K562 (cell line): Measurements from ENCODE around the gene KIF5C. TPM values are rescaled to one million over a fixed set of nuclear protein-coding genes. Genes with fewer than 3 reads are reported as not detected.

Source experiments
- ATAC-seq: fragments of 200-7000 bp; cut with Tn5 transposase; 3 replicates; pipeline ENCODE4 v1.9.1; 2020; ENCODE audit warnings: moderate library complexity
- BruUV-seq: library from RNA; stranded (reverse); fragments of 400-500 nt; replicated peaks from 2 replicates; lab custom pipeline; 2021; lab: Mats Ljungman, UMichigan
- CTCF ChIA-PET: fragments of 300-600 bp; formaldehyde crosslinking; extraction: SDS; loops from one replicate; lab custom pipeline; 2021; ENCODE audit warnings: low intra/inter-chr PET ratio; lab: Yijun Ruan, JAX
- POLR2A ChIA-PET: fragments of 300-600, 350-650 bp; sonication (Branson Sonifier 250); formaldehyde crosslinking; extraction: SDS; loops from one replicate; lab custom pipeline; 2021; ENCODE audit warnings: antibody characterized with exemption, inconsistent platforms; lab: Yijun Ruan, JAX
- DNase-seq, 4 experiments: peaks; one replicate each; pipeline versions ENCODE4 v3.0.0 to v3.0.0-alpha.2; 2011 to 2018; ENCODE audit warnings: low spot score in 3 of 4, mixed read lengths in 3 of 4; ENCODE audit errors: extremely low read depth in 1 of 4
- FAIRE-seq: peaks from 2 replicates; lab custom pipeline; 2011; peaks lifted over from hg19 to GRCh38; lab: Jason Lieb, UNC
- H2AFZ ChIP-seq: 2 replicates; pipeline ENCODE4 v1.6.0; 2011; ENCODE audit warnings: low read depth, low read length, control low read depth, inconsistent platforms
- H3K27ac ChIP-seq: fragments of 200-600 bp; 3 replicates; pipeline ENCODE4 v1.8.0; 2011; ENCODE audit warnings: low read depth, mild to moderate bottlenecking, control low read depth, inconsistent platforms, low read length, moderate library complexity, mixed read lengths; ENCODE audit errors: extremely low read depth
- H3K27me3 ChIP-seq, 2 experiments: fragments of 300-600 bp in 1 of 2; 2 replicates in 1 of 2; 3 replicates in 1 of 2; pipeline versions ENCODE4 v1.6.0 to v1.8.0; 2011; ENCODE audit warnings: inconsistent platforms in 2 of 2, low read length in 2 of 2, mild to moderate bottlenecking in 1 of 2, mixed read lengths in 1 of 2, moderate library complexity in 1 of 2; ENCODE audit not compliant: control insufficient read depth in 2 of 2, insufficient read depth in 2 of 2
- H3K36me3 ChIP-seq: fragments of 300-600 bp; 3 replicates; pipeline ENCODE4 v1.8.0; 2011; ENCODE audit warnings: mild to moderate bottlenecking, low read length, inconsistent platforms; ENCODE audit not compliant: control insufficient read depth, insufficient read depth
- H3K4me1 ChIP-seq, 2 experiments: fragments of 200-600 bp in 1 of 2; replicated peaks in 1 of 2; 2 replicates in 1 of 2; 3 replicates in 1 of 2; pipeline versions ENCODE4 v1.5.1 to v1.8.0; 2011; ENCODE audit warnings: inconsistent platforms in 2 of 2, low read length in 2 of 2, mild to moderate bottlenecking in 1 of 2, mixed read lengths in 1 of 2, moderate library complexity in 1 of 2; ENCODE audit not compliant: control insufficient read depth in 2 of 2, insufficient read depth in 2 of 2
- H3K4me2 ChIP-seq: 2 replicates; pipeline ENCODE4 v1.6.1; 2011; ENCODE audit warnings: low read length, control low read depth, inconsistent platforms, mixed read lengths; ENCODE audit not compliant: insufficient read depth
- H3K4me3 ChIP-seq: fragments of 200-600 bp; sonication (generic), shearing (Covaris generic); 2 replicates; pipeline ENCODE4 v1.5.1; 2016; ENCODE audit warnings: control low read depth, inconsistent platforms
- H3K79me2 ChIP-seq: fragments of 200-600 bp; 3 replicates; pipeline ENCODE4 v1.8.0; 2011; ENCODE audit warnings: low read length, inconsistent platforms; ENCODE audit not compliant: control insufficient read depth, insufficient read depth
- H3K9ac ChIP-seq, 2 experiments: 2 replicates each; pipeline versions ENCODE4 v1.6.0 to v1.6.1; 2011; ENCODE audit warnings: low read depth in 2 of 2, low read length in 2 of 2, control low read depth in 1 of 2, inconsistent platforms in 1 of 2, mild to moderate bottlenecking in 1 of 2, mixed read lengths in 1 of 2; ENCODE audit not compliant: insufficient read depth in 1 of 2
- H3K9me1 ChIP-seq: one replicate; pipeline ENCODE4 v1.6.0; 2011; ENCODE audit warnings: inconsistent platforms, mild to moderate bottlenecking, low read length, moderate library complexity; ENCODE audit not compliant: control insufficient read depth, insufficient read depth
- H3K9me3 ChIP-seq: replicated peaks from 2 replicates; pipeline ENCODE4 v1.5.1; 2011; ENCODE audit warnings: low read depth, low read length, inconsistent platforms; ENCODE audit not compliant: control insufficient read depth, insufficient read depth
- H4K20me1 ChIP-seq: replicated peaks from 2 replicates; pipeline ENCODE4 v1.6.1; 2011; ENCODE audit warnings: low read length, inconsistent platforms, mixed read lengths; ENCODE audit not compliant: control insufficient read depth, insufficient read depth
- CBX2 ChIP-seq: fragments of 200-600 bp; sonication (generic); IDR thresholded peaks from one replicate; pipeline ENCODE4 v1.6.1; 2012; ENCODE audit warnings: mild to moderate bottlenecking, low read length, inconsistent platforms; ENCODE audit not compliant: insufficient read depth, poor library complexity, severe bottlenecking
- CREB3 ChIP-seq: fragments of 450-650 bp; conservative IDR thresholded peaks from 2 replicates; pipeline ENCODE4 v1.6.1; 2016; ENCODE audit warnings: missing genetic modification characterization, low read depth, mild to moderate bottlenecking, missing compliant biosample characterization, moderate library complexity
- GATAD2B ChIP-seq: fragments of 450-650 bp; IDR thresholded peaks from 2 replicates; pipeline ENCODE4 v1.6.1; 2017; ENCODE audit warnings: mild to moderate bottlenecking, borderline replicate concordance
- NR2C2 ChIP-seq, 2 experiments: fragments of 200-800 bp in 1 of 2; sonication (Bioruptor generic) in 1 of 2; sonication (generic) in 1 of 2; formaldehyde crosslinking in 1 of 2; IDR thresholded peaks; 2 replicates each; pipeline versions ENCODE4 v1.6.1 to v1.8.0; 2016 to 2022; ENCODE audit warnings: mild to moderate bottlenecking in 1 of 2, missing compliant biosample characterization in 1 of 2, missing genetic modification characterization in 1 of 2, missing genetic modification reagents in 1 of 2
- PTTG1 ChIP-seq: fragments of 450-650 bp; IDR thresholded peaks from 2 replicates; pipeline ENCODE4 v1.6.1; 2016; ENCODE audit warnings: low read depth, mild to moderate bottlenecking, missing genetic modification characterization, missing compliant biosample characterization
- PURB ChIP-seq: sonication (generic); formaldehyde crosslinking; IDR thresholded peaks from 2 replicates; pipeline ENCODE4 v1.9.0; 2021; ENCODE audit warnings: low read depth, mild to moderate bottlenecking, missing genetic modification reagents
- RNF2 ChIP-seq: sonication (generic); IDR thresholded peaks from 2 replicates; pipeline ENCODE4 v1.6.1; 2016
- TCF3 ChIP-seq: sonication (generic); formaldehyde crosslinking; IDR thresholded peaks from 2 replicates; pipeline ENCODE4 v1.4.0; 2020; ENCODE audit warnings: mild to moderate bottlenecking, missing genetic modification reagents
- ZNF764 ChIP-seq: fragments of 250-450 bp; sonication (Bioruptor Pico); IDR thresholded peaks from 2 replicates; pipeline ENCODE4 v1.4.0; 2020; ENCODE audit warnings: low read depth, mild to moderate bottlenecking, moderate library complexity
- WGBS: fragments of 100-300 bp; shearing (Covaris generic); methylation state at CpG from one replicate; pipeline ENCODE4 v1.1.6; 2016; ENCODE audit warnings: low coverage, mixed read lengths; ENCODE audit not compliant: insufficient coverage; ENCODE audit errors: missing lambda C conversion rate; 5-methylcytosine and 5-hydroxymethylcytosine counted together
- in situ Hi-C: fragments of 300-500 bp; cut with MboI; formaldehyde crosslinking; loops from 4 replicates; pipeline ENCODE4 v1.15.0; 2018; ENCODE audit warnings: inconsistent platforms, mixed read lengths
- intact Hi-C: fragments of 100-400 bp; cut with micrococcal nuclease; formaldehyde crosslinking; loops from 2 replicates; pipeline ENCODE4 v1.14.2; 2022
- polyA plus RNA-seq, 8 experiments: library from polyadenylated mRNA; depleted of rRNA in 4 of 8; stranded (reverse) in 5 of 8; unstranded in 3 of 8; fragments of >200 nt; fragmentation: Nextera tagmentation in 2 of 8; fragmentation: Illumina TruSeq in 1 of 8; extraction: Ambion mirVana in 2 of 8; extraction: Trizol in 1 of 8; gene quantifications; 2 replicates each; pipeline versions ENCODE4 v1.2.1 to v1.2.3, GENCODE V29; 2011 to 2014; ENCODE audit warnings: inconsistent platforms in 1 of 8, missing spikeins in 1 of 8
- total RNA-seq, 7 experiments: library from RNA; depleted of rRNA in 6 of 7; stranded (reverse); fragments of >200 nt in 6 of 7; fragmentation: Illumina TruSeq in 2 of 7; extraction: Trizol in 2 of 7; gene quantifications; 2 replicates each; pipeline versions ENCODE4 v1.2.1 to v1.2.3, GENCODE V29; 2011 to 2021; ENCODE audit warnings: low replicate concordance in 1 of 7
- TF ChIP-seq, protein P1 (sequence below): sonication (generic); formaldehyde crosslinking; IDR thresholded peaks from 2 replicates; pipeline ENCODE4 v1.8.0; 2022; ENCODE audit warnings: mild to moderate bottlenecking, missing genetic modification reagents

The KIF5C gene
- total and polyA plus RNA-seq, 9 of the 15 experiments (the other 6 are each of a cell fraction or from before 2014, with no cell fraction given): 0.01 to 0.09 (median 0.01) TPM; not detected in 6

GRCh38 chr2:148989882-148990493, 115.0 kb downstream of the KIF5C start:
- no peaks in the 10 kb centered on the region for H3K9me3 ChIP-seq
- intact Hi-C loops: loop anchor here (1.0 kb wide), 3 partner anchors 64 to 1052 kb away; no protein-coding TSS in a partner anchor
- no peak overlapping the region for H3K4me3 ChIP-seq
- CTCF ChIA-PET: interaction anchor here (0.7 to 1.8 kb wide), 5 partner anchors 44 to 1052 kb away, joined by 3 to 29 read pairs (median 4); partner anchors contain the start of gene EPC2
- H3K4me1 ChIP-seq: no peaks in the 10 kb centered on the region
- peak; percentile 93 for FAIRE-seq
- POLR2A ChIA-PET: no interaction called here
- H4K20me1 ChIP-seq: no peaks in the 10 kb centered on the region
- no peak overlapping the region for H3K4me2 ChIP-seq
- no peak overlapping the region for H2AFZ ChIP-seq
- H3K9ac ChIP-seq: no peak overlapping the region
- BruUV-seq: no TSS peak
- peaks cover 0 to 6% of the 10 kb centered on the region in 2 experiments; a peak in 1 of 5 replicates for H3K27me3 ChIP-seq
- peak; percentile 94 for ATAC-seq
- H3K36me3 ChIP-seq: no peaks in the 10 kb centered on the region
- no peak overlapping the region for H3K27ac ChIP-seq
- DNase-seq: peak; percentile 49 to 80 (median 62)
- no peaks in the 10 kb centered on the region for H3K9me1 ChIP-seq
- H3K79me2 ChIP-seq: no peaks in the 10 kb centered on the region
- WGBS: 7% methylated on average over 6 of the region's 6 CpGs
- in situ Hi-C loops: loop anchor here (25.0 kb wide), 1 partner anchor 1053 kb away; no protein-coding TSS in a partner anchor
- TF ChIP-seq GATAD2B (no peak), PTTG1 (tag) (no peak), CBX2 (no peak), PURB (CRISPR knock-in tag) (no peak), NR2C2 (CRISPR knock-in tag; IDR thresholded peaks at IDR 0.05) (no peak), NR2C2 (tag; IDR thresholded peaks at IDR 0.05) (no peak), ZNF764 (no peak), TCF3 (CRISPR knock-in tag) (no peak), RNF2 (no peak), CREB3 (tag) (no peak)
- TF ChIP-seq, protein P1, sequence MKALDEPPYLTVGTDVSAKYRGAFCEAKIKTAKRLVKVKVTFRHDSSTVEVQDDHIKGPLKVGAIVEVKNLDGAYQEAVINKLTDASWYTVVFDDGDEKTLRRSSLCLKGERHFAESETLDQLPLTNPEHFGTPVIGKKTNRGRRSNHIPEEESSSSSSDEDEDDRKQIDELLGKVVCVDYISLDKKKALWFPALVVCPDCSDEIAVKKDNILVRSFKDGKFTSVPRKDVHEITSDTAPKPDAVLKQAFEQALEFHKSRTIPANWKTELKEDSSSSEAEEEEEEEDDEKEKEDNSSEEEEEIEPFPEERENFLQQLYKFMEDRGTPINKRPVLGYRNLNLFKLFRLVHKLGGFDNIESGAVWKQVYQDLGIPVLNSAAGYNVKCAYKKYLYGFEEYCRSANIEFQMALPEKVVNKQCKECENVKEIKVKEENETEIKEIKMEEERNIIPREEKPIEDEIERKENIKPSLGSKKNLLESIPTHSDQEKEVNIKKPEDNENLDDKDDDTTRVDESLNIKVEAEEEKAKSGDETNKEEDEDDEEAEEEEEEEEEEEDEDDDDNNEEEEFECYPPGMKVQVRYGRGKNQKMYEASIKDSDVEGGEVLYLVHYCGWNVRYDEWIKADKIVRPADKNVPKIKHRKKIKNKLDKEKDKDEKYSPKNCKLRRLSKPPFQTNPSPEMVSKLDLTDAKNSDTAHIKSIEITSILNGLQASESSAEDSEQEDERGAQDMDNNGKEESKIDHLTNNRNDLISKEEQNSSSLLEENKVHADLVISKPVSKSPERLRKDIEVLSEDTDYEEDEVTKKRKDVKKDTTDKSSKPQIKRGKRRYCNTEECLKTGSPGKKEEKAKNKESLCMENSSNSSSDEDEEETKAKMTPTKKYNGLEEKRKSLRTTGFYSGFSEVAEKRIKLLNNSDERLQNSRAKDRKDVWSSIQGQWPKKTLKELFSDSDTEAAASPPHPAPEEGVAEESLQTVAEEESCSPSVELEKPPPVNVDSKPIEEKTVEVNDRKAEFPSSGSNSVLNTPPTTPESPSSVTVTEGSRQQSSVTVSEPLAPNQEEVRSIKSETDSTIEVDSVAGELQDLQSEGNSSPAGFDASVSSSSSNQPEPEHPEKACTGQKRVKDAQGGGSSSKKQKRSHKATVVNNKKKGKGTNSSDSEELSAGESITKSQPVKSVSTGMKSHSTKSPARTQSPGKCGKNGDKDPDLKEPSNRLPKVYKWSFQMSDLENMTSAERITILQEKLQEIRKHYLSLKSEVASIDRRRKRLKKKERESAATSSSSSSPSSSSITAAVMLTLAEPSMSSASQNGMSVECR (CRISPR knock-in tag): no peak
